GM19025 (cell line): Measurements from ENCODE around the gene SAP30L.

ENCODE experiments used
- ATAC-seq: cut with Tn5 transposase; IDR thresholded peaks from one replicate; pipeline ENCODE4 v1.9.1; 2021; ENCODE audit warnings: mild to moderate bottlenecking, low read depth, moderate library complexity; ENCODE audit not compliant: unreplicated experiment

Gene SAP30L

DNA sequence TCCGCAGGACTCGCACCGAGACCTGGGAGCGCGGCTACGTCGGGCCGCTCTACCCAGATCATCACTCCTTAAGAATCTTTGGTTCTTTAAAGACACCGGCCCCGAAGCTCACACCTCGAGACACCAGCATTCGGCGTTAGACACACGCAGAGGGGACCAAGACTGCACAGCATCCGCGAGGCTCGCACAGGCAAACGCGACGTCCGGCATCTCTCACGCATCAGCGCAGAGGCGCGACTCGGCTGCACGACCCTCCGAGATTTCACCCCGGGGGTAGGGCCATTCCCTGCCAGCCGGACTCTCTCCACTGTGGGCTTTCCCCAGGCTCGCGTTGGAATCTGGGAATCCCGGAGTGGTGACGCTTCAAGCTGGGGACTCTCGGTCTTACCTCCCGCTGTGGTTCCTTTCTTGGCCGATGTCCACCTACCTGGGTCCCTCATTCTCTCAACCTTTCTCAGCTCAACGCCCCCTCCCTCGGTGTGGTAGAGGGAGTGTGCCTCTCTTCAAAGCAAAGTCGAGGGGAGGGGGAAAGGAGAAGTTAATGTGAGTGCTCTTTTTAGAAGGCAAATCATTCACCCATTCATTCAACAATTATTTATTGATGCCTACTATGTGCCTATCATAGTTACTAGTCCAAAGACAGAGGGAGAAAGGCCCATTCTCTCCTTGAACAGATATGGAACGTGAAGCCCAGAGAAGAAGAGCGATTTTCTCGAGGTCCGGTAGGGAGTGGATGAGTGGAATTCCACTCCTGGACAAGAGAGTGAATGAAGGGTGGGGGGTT lies 33.6 kb downstream of the SAP30L start:
- no peak for ATAC-seq

- peak; percentile 51 for ATAC-seq
These were observed 34.4 kb downstream of the SAP30L start for GRCh38 chr5:154479944-154480750.

DNA sequence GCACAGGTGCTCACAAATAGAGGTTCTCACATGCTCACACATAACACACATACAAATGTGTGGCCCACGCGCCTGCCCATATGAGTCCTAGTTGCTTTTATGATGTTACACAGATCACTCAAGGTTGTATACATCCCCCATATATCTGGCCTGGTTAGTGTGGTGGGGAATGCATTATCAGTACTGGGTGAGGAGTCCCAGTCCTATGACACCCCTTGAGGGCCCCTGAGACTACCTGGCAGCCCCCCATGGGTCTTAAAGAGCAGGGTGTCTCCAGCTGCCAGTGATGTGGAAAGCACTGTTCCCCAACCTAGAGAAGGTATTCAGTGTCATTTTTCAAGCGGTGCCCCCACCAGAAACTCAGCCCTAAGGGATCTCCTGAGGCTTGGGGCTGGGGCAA lies 35.0 kb downstream of the SAP30L start:
- no peak for ATAC-seq

GRCh38 chr5:154481584-154482381 lies 36.0 kb downstream of the SAP30L start:
- no peak for ATAC-seq

DNA sequence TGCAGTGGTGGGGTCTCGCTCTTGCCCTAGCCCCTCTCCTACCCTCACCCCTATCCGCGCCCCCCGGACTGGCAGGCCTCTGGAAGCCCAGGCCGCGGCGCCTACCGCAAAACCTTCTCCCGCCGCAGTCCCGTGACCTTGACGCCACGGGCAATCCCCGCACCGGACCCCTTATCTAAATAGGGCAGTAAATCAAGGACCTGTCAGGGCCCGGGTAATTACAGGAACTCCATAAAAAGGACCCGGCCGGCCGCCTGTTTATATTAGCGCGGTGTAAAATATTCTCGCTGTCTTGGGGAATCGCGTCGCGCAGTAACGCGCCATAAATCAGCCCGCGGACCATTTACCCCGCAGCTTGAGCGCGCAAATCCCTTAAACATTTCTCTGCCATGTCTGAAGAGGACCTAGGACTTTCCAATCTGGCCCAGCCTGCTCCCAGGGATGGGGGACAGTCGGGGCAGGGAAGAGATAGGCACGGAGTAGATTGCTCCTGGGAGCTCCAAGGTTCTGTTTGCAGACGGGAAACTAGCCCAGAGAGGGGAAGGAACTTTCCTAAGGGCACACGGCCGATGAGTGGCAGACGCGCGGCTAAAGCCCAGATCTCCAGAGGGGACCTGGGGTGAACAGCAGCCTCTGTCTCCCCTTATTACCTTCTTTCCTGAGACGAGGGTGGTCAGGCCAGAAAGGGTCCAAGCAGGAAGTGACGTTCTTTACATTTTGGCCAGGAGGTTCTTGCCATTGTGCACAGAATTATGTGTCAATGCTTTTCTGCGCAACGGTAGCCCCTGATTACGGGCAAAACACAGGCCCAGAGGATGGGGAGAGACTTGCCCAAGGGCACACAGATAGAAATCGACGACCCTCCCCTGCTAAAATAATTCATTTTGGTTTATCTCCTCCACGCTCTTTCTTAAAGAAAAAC lies 37.0 kb downstream of the SAP30L start:
- ATAC-seq = no peak

GRCh38 chr5:154483654-154484392 lies 38.0 kb downstream of the SAP30L start:
- ATAC-seq = no peak

- no peak for ATAC-seq
These were observed 38.7 kb downstream of the SAP30L start for GRCh38 chr5:154484393-154485095.

- ATAC-seq = no peak
These were observed 39.3 kb downstream of the SAP30L start for GRCh38 chr5:154485096-154485491.

- ATAC-seq = no peak
These were observed 40.1 kb downstream of the SAP30L start for GRCh38 chr5:154485850-154486426.

DNA sequence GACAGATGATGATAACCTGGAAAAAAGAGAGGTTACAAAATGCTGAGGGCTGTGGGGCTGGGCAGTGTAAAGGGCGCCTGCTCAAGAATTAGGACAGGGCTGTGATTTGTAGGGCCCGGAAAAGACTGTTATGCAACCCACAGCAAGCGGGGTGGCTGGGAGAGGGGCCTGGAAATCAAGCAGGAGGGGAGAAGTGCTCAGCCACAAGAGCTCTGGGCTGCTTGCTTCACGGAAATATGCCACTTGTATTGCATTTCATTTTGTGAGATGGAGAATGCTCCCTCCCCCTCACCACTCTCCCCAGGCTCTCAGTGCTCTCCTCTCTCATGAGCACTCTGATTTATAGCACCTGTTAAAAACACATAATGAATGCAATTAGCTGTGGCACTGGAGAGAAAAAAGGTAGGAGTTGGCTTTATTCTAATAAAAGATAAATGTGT lies 40.6 kb downstream of the SAP30L start:
- no peak for ATAC-seq

DNA sequence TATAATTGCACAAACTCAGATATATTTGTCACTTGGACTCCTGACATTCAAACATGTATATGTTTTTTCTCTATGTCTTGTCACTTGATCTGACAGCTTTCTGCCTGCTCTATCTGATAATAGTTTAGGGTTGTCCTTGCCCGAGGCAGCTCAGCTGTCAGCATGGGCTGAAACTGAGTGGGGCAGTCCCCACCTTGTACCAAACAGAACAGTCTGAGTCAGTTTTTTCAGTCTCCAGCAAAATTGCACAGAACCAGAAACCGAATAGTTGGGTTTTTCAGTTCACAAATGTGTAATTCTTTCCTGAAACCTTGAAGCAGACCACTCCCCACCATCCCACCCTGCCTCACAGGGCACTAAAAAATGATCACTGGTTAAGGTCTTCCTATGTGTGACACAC lies 41.7 kb downstream of the SAP30L start:
- peak; percentile 99 for ATAC-seq

DNA sequence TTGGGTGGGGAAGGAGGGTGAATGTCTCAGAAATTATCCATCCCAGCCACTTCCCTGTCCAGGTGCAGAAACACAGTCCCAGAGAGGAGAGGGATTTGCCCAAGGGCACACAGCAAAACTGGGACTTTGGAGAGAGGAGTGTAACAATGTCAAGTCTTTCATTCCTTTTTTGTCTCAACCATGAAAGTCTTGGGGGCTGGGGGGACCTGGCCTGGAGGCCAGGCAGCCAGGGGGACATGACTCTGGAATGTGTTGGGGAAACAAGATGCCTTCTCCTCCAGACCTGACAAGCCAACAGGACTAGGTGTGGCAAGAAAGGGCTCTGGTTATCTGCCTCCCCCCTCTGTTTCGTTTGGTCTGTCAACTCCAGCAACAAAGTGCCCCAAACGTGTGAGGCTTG lies 46.1 kb downstream of the SAP30L start:
- ATAC-seq = no peak

DNA sequence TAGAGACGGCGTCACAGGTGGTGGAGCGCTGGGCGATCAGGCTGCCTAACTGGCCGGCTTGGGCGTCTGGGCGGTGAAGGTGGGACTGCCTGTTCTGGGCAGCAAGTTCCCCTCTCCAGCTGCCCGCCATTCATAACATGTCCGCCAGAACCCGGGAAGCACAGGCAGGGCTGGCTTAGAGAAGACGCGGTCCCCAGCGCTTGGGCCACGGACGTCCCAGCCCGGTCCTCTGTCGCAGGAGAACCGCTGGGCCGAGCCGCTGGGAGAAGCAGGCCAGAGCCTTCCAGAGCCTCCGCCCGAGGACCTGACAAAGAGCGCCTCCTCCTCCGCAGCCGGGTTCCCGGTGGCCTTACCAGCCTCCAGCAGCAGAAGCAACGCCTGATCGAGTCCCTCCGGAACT lies 47.5 kb downstream of the SAP30L start:
- no peak for ATAC-seq

- ATAC-seq = no peak
These were observed 48.2 kb downstream of the SAP30L start for GRCh38 chr5:154494036-154494435.

GRCh38 chr5:154498591-154498990 lies 52.8 kb downstream of the SAP30L start:
- ATAC-seq = no peak

GRCh38 chr5:154498994-154499393 lies 53.2 kb downstream of the SAP30L start:
- no peak for ATAC-seq

DNA sequence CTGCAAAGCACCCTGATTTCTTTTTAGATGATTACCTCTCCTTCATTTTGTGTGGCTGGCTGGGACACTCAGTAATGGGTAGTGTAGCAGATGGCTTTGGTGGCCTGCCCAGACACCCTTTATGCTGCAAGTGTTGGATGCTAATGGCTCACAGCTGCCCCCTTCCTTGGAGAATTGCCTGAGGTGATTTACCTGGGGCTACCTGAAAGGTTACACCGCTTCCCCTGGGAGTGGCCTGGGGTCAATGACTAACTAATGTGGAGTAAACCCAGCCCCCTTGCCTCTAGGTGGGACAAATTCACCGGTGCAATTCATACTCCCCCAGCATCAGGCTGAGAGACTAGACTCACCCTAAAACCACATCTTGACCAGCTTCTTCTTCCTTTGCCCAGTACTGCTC lies 55.8 kb downstream of the SAP30L start:
- ATAC-seq = no peak

DNA sequence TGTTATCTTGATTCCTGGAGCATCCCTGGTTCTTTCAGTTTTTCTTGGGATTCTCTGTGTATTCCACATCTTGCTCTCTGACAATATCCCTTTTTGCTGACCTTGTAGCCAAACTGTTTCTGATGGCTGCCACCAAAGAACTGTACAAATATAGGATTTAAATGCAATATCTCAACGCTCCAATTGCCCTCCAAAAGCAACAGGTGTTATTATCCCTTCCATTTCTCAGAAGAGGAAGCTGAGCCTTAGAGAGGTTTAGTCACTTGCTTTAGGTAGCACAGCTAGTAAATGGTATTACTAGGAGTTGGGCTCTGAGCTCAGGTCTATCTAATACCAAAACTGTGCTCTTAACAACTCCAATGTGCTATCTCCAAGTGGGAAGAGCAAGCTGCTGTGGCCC lies 56.4 kb downstream of the SAP30L start:
- no peak for ATAC-seq
